ENCODE results near the gene IL13RA1.

The IL13RA1 gene

DNA sequence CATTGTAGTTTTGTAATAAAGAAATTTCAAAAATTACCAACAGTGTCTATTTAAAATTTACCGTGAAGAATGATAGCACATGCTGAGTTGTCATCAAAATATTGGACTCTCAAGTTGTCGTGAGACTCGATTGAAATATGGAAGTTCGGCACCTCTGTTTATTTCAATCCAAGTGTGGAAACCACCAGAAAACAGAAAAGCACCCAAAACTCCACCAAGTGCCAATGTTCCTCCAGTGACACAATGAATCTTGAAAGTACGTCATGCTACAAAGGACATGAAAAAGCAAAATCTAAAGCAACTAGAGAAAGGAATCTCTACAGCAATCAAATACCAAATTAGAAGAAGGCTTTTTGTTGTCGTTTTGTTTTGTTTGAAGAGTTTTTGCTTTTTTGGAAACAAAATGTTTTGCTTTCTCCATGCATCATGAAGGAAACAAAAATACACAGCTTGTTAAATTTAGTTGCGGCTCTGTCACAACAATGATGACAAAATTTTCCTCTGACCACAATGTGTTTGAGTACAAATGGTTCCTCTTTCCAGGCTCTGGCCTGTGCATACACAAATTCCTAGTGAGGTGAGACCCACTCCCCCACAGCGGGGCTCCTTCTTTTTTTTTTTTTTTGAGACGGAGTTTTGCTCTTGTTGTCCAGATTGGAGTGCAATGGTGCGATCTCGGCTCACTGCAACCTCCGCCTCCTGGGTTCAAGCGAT is 9.6 kb upstream of the IL13RA1 start:
- H3K27ac ChIP-seq, result no peak overlapping the region
- POLR2A ChIA-PET (ENCODE audit: low non-redundant PET), result no interaction called here
- TF ChIP-seq, protein P1, sequence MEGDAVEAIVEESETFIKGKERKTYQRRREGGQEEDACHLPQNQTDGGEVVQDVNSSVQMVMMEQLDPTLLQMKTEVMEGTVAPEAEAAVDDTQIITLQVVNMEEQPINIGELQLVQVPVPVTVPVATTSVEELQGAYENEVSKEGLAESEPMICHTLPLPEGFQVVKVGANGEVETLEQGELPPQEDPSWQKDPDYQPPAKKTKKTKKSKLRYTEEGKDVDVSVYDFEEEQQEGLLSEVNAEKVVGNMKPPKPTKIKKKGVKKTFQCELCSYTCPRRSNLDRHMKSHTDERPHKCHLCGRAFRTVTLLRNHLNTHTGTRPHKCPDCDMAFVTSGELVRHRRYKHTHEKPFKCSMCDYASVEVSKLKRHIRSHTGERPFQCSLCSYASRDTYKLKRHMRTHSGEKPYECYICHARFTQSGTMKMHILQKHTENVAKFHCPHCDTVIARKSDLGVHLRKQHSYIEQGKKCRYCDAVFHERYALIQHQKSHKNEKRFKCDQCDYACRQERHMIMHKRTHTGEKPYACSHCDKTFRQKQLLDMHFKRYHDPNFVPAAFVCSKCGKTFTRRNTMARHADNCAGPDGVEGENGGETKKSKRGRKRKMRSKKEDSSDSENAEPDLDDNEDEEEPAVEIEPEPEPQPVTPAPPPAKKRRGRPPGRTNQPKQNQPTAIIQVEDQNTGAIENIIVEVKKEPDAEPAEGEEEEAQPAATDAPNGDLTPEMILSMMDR (conservative IDR thresholded peaks at IDR 0.05; ENCODE audit: low read depth), result no peak
- CTCF ChIA-PET, result no interaction called here
- no peak for DNase-seq (ENCODE audit: low spot score)

DNA sequence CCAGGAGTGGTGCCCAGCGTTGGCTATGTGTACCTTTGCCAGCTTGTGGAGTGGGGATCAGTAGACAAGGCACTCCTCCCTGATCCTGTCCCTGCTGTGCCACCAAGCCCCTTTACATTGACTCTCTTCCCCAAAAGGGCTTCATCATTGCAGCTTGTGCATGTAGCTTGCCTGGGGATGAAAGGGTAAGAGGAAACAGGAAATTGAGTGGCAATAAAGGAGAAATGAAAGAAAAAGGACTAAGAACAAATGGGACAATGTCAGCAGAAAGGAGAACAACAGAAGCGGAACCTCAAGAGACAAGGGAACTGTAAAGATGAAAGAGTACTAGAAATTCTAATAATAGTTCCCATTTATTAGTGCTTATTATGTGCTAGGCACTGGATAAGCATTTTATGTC is 8.7 kb upstream of the IL13RA1 start:
- ChIA-PET POLR2A (ENCODE audit: low non-redundant PET) (no interaction called here), CTCF (no interaction called here)
- DNase-seq (ENCODE audit: low spot score), result no peak
- TF ChIP-seq, protein P1 (conservative IDR thresholded peaks at IDR 0.05; ENCODE audit: low read depth), result no peak
- no peak overlapping the region for H3K27ac ChIP-seq

DNA sequence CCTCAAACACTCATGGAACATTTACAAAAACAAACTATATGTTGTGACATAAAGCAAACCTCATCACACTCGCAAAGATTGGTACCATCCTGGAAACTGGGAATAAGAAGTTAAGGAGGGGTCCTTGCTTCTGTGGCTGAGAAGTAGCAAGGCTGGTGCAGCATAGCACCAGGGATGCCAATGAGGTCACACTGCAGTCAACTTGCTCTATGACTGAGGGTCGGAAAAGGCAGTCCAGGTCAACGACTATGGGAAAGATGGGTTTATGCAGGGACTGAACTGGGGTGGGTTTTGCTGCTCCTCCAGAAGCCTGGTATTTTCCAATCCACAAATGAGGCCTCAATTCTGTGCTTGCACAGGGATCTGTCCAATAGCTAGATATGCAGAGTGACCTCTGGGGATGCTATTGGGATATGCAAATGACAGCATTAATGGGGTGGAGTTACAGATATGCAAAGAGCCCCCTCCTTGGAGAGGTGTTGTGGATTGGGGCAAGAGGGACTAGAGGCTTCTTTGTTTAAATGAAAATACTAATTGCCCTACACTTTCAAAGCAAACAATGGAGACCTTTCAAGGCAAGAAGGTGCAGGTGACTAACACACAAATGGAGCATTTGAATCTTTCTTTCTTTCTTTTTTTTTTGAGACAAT is 7.2 kb upstream of the IL13RA1 start:
- CTCF ChIA-PET, result no interaction called here
- H3K27ac ChIP-seq, result no peak overlapping the region
- POLR2A ChIA-PET (ENCODE audit: low non-redundant PET), result no interaction called here
- DNase-seq (ENCODE audit: low spot score), result no peak
- TF ChIP-seq, protein P1 (conservative IDR thresholded peaks at IDR 0.05; ENCODE audit: low read depth), result no peak

DNA sequence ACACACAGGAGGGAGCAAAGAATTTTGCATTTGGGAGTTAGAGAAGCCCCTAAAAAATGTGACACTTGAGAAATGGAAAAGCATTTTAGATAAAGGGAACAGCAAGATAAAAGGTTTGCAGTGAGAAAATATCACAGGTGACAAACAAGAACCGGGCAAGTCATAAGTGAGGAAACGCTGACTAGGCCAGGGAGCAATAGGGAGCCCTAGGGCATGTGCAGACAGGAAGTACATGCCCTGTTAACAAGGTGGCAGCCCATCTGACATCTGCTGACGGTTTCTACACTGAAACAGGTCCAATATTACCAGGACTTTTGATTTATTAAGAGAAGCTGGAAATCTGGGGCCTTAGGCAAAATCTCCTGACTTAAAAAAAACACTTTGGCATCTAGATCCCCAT is 4.0 kb upstream of the IL13RA1 start:
- ChIA-PET CTCF (no interaction called here), POLR2A (ENCODE audit: low non-redundant PET) (no interaction called here)
- DNase-seq (ENCODE audit: low spot score), result no peak
- TF ChIP-seq, protein P1 (conservative IDR thresholded peaks at IDR 0.05; ENCODE audit: low read depth), result no peak
- H3K27ac ChIP-seq, result no peak overlapping the region

DNA sequence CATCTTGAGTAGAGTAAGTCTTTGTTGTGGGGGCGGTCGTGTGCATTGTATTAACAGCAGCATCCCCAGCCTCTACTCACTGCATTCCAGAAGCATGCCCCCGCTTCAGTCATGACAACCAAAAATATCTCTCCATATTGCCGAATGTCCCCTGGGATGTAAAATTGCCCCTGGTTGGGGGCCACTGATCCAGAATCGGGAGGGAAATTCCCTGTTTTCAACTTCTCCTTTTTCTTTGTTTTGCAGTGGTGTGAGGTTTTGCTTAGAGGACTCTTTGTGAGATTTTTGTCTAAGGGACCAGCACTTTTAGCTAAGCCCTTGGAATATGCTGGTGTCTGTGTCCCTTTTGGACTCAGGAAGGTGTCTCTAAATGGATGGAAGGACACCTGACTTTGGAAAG is 3.0 kb upstream of the IL13RA1 start:
- ChIA-PET POLR2A (ENCODE audit: low non-redundant PET) (no interaction called here), CTCF (no interaction called here)
- H3K27ac ChIP-seq, result no peak overlapping the region
- DNase-seq (ENCODE audit: low spot score), result no peak
- TF ChIP-seq, protein P1 (conservative IDR thresholded peaks at IDR 0.05; ENCODE audit: low read depth), result no peak

DNA sequence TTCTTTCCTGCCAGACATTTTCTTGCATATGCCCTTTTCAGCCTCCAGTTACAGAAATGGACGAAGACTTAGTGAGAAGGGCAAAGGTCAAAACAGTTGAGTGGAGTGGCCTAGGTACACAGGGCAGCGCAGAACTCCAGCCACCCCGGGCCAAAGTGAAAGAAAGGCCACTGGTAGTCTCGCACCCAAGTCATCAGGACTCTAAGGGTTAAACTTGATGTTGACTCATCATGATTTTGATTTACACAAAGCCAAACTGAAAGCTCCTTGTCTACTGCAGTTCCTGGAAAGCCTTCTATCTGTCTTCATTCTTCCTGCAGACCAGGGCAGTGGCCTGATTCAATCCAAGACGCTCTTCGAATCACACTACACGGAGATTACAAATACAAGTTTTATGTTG is 2.6 kb upstream of the IL13RA1 start:
- no peak for DNase-seq (ENCODE audit: low spot score)
- H3K27ac ChIP-seq, result no peak overlapping the region
- ChIA-PET POLR2A (ENCODE audit: low non-redundant PET) (no interaction called here), CTCF (interaction anchor here (0.7 kb wide), 1 partner anchor 9 kb away, joined by 3 read pairs; no protein-coding TSS in a partner anchor)
- TF ChIP-seq, protein P1 (conservative IDR thresholded peaks at IDR 0.05; ENCODE audit: low read depth), result no peak

Measured in RWPE1 (cell line).